Gastroesophageal sphincter (tissue), 3 donors: ENCODE data around the gene COL6A1.

Experiments
- CTCF ChIP-seq, 4 experiments: fragments of 200-600 bp in 2 of 4; fragments of 450-650 bp in 2 of 4; sonication (generic) in 1 of 4; IDR thresholded peaks; one replicate each; pipeline ENCODE4 v1.5.1; 2017 to 2019; ENCODE audit warnings: antibody characterized with exemption in 4 of 4, mild to moderate bottlenecking in 2 of 4, moderate library complexity in 2 of 4
- EP300 ChIP-seq: sonication (generic); formaldehyde crosslinking; IDR thresholded peaks from one replicate; pipeline ENCODE4 v1.6.1; 2017; ENCODE audit warnings: antibody characterized with exemption, mild to moderate bottlenecking
- POLR2A ChIP-seq, 2 donors: fragments of 450-650 bp; IDR thresholded peaks; one replicate each; pipeline ENCODE4 v1.6.1; 2017; ENCODE audit warnings: antibody characterized with exemption in 2 of 2, mild to moderate bottlenecking in 2 of 2, moderate library complexity in 1 of 2
- POLR2AphosphoS5 ChIP-seq: sonication (generic); formaldehyde crosslinking; IDR thresholded peaks from one replicate; pipeline ENCODE4 v1.6.1; 2017; ENCODE audit warnings: antibody characterized with exemption

GRCh38 chr21:45934085-45934484 is 47.5 kb upstream of the COL6A1 start:
- TF ChIP-seq CTCF (IDR thresholded peaks at IDR 0.05) (no peak), POLR2AphosphoS5 (no peak), POLR2A (IDR thresholded peaks at IDR 0.05) (no peak), EP300 (no peak)
